Measurements from ENCODE around the gene MYH15. TPM values are rescaled to one million over a fixed set of nuclear protein-coding genes. Genes with fewer than 3 reads are reported as not detected.

Gene MYH15
- total and polyA plus RNA-seq, 2 of the 4 experiments (the other 2 are of a cell fraction), result 0.10 to 0.36 TPM

DNA sequence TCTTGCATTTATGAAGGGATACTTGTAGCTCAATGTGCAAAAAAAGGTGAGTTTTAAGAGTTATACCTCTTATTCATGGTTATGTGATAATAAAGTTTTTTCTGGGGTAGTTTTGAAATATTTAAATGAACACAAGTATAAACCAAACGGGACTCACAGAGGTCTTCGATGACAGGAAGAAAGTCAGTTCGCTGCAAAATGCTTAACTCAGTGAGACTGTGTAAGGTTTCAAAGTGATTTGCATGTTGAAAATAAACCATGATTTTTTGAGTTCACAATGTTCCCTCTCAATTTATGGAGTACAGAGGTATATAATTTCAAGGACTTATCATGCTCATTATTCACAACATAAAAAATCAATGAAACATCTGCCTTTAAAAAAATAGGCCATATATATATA, 36.3 kb upstream of the MYH15 start:
- no peaks in the 10 kb centered on the region for H4K20me1 ChIP-seq (ENCODE audit: insufficient read depth, low read length)
- H3K4me2 ChIP-seq (ENCODE audit: low read depth, low read length), result peak overlapping the region; percentile 69; the same call in 1 of the 2 replicates
- H3K23ac ChIP-seq (ENCODE audit: low read depth, low read length), result no peak overlapping the region
- H3K56ac ChIP-seq (ENCODE audit: extremely low read depth, insufficient read depth, low read length), result no peak overlapping the region
- no peak overlapping the region for H3K14ac ChIP-seq (replicated peaks; ENCODE audit: low read depth, low read length)
- dilution Hi-C loops (cut with HindIII; ENCODE audit: low sequenced_read_pairs, unreplicated experiment) (no loop called here), in situ Hi-C loops (cut with MboI; ENCODE audit: low sequenced_read_pairs) (no loop called here), intact Hi-C loops (cut with micrococcal nuclease) (loop anchor here (10.0 kb wide), 1 partner anchor 322 kb away; the partner anchor contains the start of gene IFT57)
- ChIA-PET POLR2A (ENCODE audit: unreplicated experiment) (no interaction called here), CTCF (interaction anchor here (0.6 kb wide), 1 partner anchor 38 kb away, joined by 3 read pairs; no protein-coding TSS in a partner anchor)
- no peak overlapping the region for H2AFZ ChIP-seq (replicated peaks; ENCODE audit: low read length, poor library complexity)
- no TSS peak for BruUV-seq (replicated peaks)
- no peak overlapping the region for H2BK120ac ChIP-seq (ENCODE audit: low read depth, low read length)
- H3K27me3 ChIP-seq (ENCODE audit: control insufficient read depth, insufficient read depth, low read length), result no peaks in the 10 kb centered on the region
- H2BK5ac ChIP-seq (ENCODE audit: low read depth, low read length, poor library complexity, severe bottlenecking), result no peak overlapping the region
- H3K4ac ChIP-seq (ENCODE audit: low read depth, low read length), result no peak overlapping the region
- H2AK5ac ChIP-seq (ENCODE audit: low read depth, low read length), result no peak overlapping the region
- no peak overlapping the region for H3K18ac ChIP-seq (ENCODE audit: low read depth, low read length)
- TF ChIP-seq MAZ (IDR thresholded peaks at IDR 0.05; ENCODE audit: borderline replicate concordance, low read depth, low read length) (no peak), FOS (IDR thresholded peaks at IDR 0.05; ENCODE audit: low read depth, low read length) (no peak), CHD1 (IDR thresholded peaks at IDR 0.05; ENCODE audit: low read depth, low read length) (no peak), RAD21 (IDR thresholded peaks at IDR 0.05; ENCODE audit: low read length) (no peak), MXI1 (IDR thresholded peaks at IDR 0.05; ENCODE audit: borderline replicate concordance, low read depth, low read length) (no peak), BHLHE40 (IDR thresholded peaks at IDR 0.05; ENCODE audit: low read depth, low read length) (no peak), SMC3 (IDR thresholded peaks at IDR 0.05; ENCODE audit: low read depth, low read length) (no peak), RCOR1 (IDR thresholded peaks at IDR 0.05; ENCODE audit: insufficient replicate concordance, low read length) (no peak), MAFK (IDR thresholded peaks at IDR 0.05; ENCODE audit: low read depth, low read length) (no peak), POLR2A (IDR thresholded peaks at IDR 0.05; ENCODE audit: low read depth, low read length) (no peak), NFE2L2 (IDR thresholded peaks at IDR 0.05; ENCODE audit: low read depth, low read length) (no peak), CEBPB (IDR thresholded peaks at IDR 0.05; ENCODE audit: low read depth, low read length) (no peak), RFX5 (IDR thresholded peaks at IDR 0.05; ENCODE audit: low read depth, low read length) (no peak)
- TF ChIP-seq, protein P1, sequence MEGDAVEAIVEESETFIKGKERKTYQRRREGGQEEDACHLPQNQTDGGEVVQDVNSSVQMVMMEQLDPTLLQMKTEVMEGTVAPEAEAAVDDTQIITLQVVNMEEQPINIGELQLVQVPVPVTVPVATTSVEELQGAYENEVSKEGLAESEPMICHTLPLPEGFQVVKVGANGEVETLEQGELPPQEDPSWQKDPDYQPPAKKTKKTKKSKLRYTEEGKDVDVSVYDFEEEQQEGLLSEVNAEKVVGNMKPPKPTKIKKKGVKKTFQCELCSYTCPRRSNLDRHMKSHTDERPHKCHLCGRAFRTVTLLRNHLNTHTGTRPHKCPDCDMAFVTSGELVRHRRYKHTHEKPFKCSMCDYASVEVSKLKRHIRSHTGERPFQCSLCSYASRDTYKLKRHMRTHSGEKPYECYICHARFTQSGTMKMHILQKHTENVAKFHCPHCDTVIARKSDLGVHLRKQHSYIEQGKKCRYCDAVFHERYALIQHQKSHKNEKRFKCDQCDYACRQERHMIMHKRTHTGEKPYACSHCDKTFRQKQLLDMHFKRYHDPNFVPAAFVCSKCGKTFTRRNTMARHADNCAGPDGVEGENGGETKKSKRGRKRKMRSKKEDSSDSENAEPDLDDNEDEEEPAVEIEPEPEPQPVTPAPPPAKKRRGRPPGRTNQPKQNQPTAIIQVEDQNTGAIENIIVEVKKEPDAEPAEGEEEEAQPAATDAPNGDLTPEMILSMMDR (conservative IDR thresholded peaks at IDR 0.05; ENCODE audit: low read depth, low read length), result no peak
- TF ChIP-seq, protein P2, sequence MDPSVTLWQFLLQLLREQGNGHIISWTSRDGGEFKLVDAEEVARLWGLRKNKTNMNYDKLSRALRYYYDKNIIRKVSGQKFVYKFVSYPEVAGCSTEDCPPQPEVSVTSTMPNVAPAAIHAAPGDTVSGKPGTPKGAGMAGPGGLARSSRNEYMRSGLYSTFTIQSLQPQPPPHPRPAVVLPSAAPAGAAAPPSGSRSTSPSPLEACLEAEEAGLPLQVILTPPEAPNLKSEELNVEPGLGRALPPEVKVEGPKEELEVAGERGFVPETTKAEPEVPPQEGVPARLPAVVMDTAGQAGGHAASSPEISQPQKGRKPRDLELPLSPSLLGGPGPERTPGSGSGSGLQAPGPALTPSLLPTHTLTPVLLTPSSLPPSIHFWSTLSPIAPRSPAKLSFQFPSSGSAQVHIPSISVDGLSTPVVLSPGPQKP (IDR thresholded peaks at IDR 0.05; ENCODE audit: borderline replicate concordance, low read depth, low read length), result no peak
- TF ChIP-seq, protein P3, sequence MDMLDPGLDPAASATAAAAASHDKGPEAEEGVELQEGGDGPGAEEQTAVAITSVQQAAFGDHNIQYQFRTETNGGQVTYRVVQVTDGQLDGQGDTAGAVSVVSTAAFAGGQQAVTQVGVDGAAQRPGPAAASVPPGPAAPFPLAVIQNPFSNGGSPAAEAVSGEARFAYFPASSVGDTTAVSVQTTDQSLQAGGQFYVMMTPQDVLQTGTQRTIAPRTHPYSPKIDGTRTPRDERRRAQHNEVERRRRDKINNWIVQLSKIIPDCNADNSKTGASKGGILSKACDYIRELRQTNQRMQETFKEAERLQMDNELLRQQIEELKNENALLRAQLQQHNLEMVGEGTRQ (IDR thresholded peaks at IDR 0.05; ENCODE audit: low read depth, low read length), result no peak
- H2BK20ac ChIP-seq (ENCODE audit: low read depth, low read length), result no peak overlapping the region
- H3K36me3 ChIP-seq (ENCODE audit: control insufficient read depth, insufficient read depth, low read length), result no peaks in the 10 kb centered on the region
- H2AK9ac ChIP-seq (replicated peaks; ENCODE audit: low read depth, low read length, poor library complexity), result no peak overlapping the region
- no peak overlapping the region for H4K8ac ChIP-seq (ENCODE audit: low read depth in 2 of 2, low read length in 2 of 2)
- H3K9me3 ChIP-seq (ENCODE audit: control insufficient read depth, insufficient read depth, low read length), result no peaks in the 10 kb centered on the region
- peaks cover 5% of the 10 kb centered on the region; the same call in 1 of the 2 replicates for H3K9me1 ChIP-seq (ENCODE audit: insufficient read depth, low read length)
- H4K91ac ChIP-seq (ENCODE audit: insufficient read depth, low read depth, low read length), result no peak overlapping the region
- WGBS, 2 experiments (ENCODE audit: extremely low coverage in 2 of 2, insufficient read length in 1 of 2), result no CpG with 5 or more reads among the region's 3 CpGs
- H3K9ac ChIP-seq (ENCODE audit: low read depth, low read length), result no peak overlapping the region
- no peaks in the 10 kb centered on the region for H3K4me1 ChIP-seq (ENCODE audit: control insufficient read depth, insufficient read depth, low read length)
- H2BK15ac ChIP-seq (ENCODE audit: low read depth, low read length), result no peak overlapping the region
- no peak for ATAC-seq (ENCODE audit: low read depth)
- H3K27ac ChIP-seq (ENCODE audit: insufficient read depth, low read length), result no peak overlapping the region
- no peak overlapping the region for H4K5ac ChIP-seq (ENCODE audit: low read depth, low read length)
- no peak for DNase-seq
- H3K4me3 ChIP-seq (ENCODE audit: insufficient read depth, low read depth, low read length), result no peak overlapping the region
- peaks cover 0 to 5% of the 10 kb centered on the region in 2 experiments; a peak in 1 of 4 replicates for H3K79me1 ChIP-seq (ENCODE audit: low read depth in 1 of 2, low read length in 2 of 2)

Measured in IMR-90 (cell line).